Right ventricle myocardium superior (tissue), 1 donor: ENCODE results near the gene EXOC3L4. TPM values are rescaled to one million over a fixed set of nuclear protein-coding genes. Genes with fewer than 3 reads are reported as not detected.
A peak's percentile ranks its signal among the peaks of the same experiment; 100 is the strongest.

ENCODE experiments used
- ATAC-seq: fragments of 200-7000 bp; cut with Tn5 transposase; one replicate; pipeline ENCODE4 v1.9.1; 2020; ENCODE audit warnings: mild to moderate bottlenecking; ENCODE audit not compliant: poor library complexity
- DNase-seq: peaks from one replicate; pipeline ENCODE4 v3.0.0-alpha.2; 2020
- intact Hi-C: fragments of 100-400 bp; cut with DNase I; formaldehyde crosslinking; loops from one replicate; pipeline ENCODE4 v1.11.2; 2022
- total RNA-seq: library from RNA; stranded (reverse); fragmentation: NEBNext Ultra II Directional; extraction: Animal tissue kit (Norgen Biotek cat#: 25700); gene quantifications from one replicate; pipeline ENCODE4 v1.2.1, GENCODE V29; 2021
- donor health status: DM: no; HTN: yes; CAD: no; lungs with severe emphysema.

EXOC3L4 gene
- total RNA-seq, 1 donor from 2014 or later = 0.38 TPM

GRCh38 chr14:103087343-103087835 is 7.1 kb upstream of the EXOC3L4 start:
- intact Hi-C loops = no loop called here
- DNase-seq (peak; percentile 17), ATAC-seq (no peak)

- DNase-seq (peak; percentile 11), ATAC-seq (no peak)
- intact Hi-C loops = no loop called here
These were observed 5.6 kb upstream of the EXOC3L4 start for GRCh38 chr14:103088921-103089320.

GRCh38 chr14:103089386-103090335 is 4.9 kb upstream of the EXOC3L4 start:
- ATAC-seq (no peak), DNase-seq (no peak)
- intact Hi-C loops = no loop called here

GRCh38 chr14:103090481-103091020 is 4.0 kb upstream of the EXOC3L4 start:
- no peak for DNase-seq

GRCh38 chr14:103091041-103091882 is 3.3 kb upstream of the EXOC3L4 start:
- intact Hi-C loops = no loop called here
- DNase-seq = peak; percentile 78

More at GRCh38 chr14:103090481-103091020, 4.0 kb upstream of the EXOC3L4 start:
- intact Hi-C loops = no loop called here
- ATAC-seq = no peak

GRCh38 chr14:103091883-103092222 is 2.7 kb upstream of the EXOC3L4 start:
- intact Hi-C loops = no loop called here
- DNase-seq = no peak
- no peak for ATAC-seq

More at GRCh38 chr14:103091041-103091882, 3.3 kb upstream of the EXOC3L4 start:
- peak; percentile 79 for ATAC-seq

- ATAC-seq (no peak), DNase-seq (no peak)
- intact Hi-C loops = no loop called here
These were observed 594 bp upstream of the EXOC3L4 start for GRCh38 chr14:103093856-103094405.

- DNase-seq (no peak), ATAC-seq (no peak)
- intact Hi-C loops = no loop called here
These were observed 769 bp downstream of the EXOC3L4 start for GRCh38 chr14:103095210-103095778.

- no peak for DNase-seq
- ATAC-seq = no peak
- intact Hi-C loops = no loop called here
These were observed 1.9 kb downstream of the EXOC3L4 start for GRCh38 chr14:103096387-103096786.

GRCh38 chr14:103097244-103097993 is 2.9 kb downstream of the EXOC3L4 start:
- intact Hi-C loops = no loop called here
- no peak for ATAC-seq
- no peak for DNase-seq

GRCh38 chr14:103097994-103098957 is 3.8 kb downstream of the EXOC3L4 start:
- ATAC-seq (no peak), DNase-seq (no peak)

GRCh38 chr14:103099081-103099732 is 4.7 kb downstream of the EXOC3L4 start:
- DNase-seq (no peak), ATAC-seq (no peak)
- intact Hi-C loops = no loop called here

More at GRCh38 chr14:103097994-103098957, 3.8 kb downstream of the EXOC3L4 start:
- intact Hi-C loops = no loop called here

GRCh38 chr14:103099733-103100280 is 5.3 kb downstream of the EXOC3L4 start:
- DNase-seq (no peak), ATAC-seq (no peak)
- intact Hi-C loops = loop anchor here (5.0 kb wide), 1 partner anchor 87 kb away; no protein-coding TSS in a partner anchor

- no peak for DNase-seq
- intact Hi-C loops = loop anchor here (5.0 kb wide), 1 partner anchor 87 kb away; no protein-coding TSS in a partner anchor
- ATAC-seq = no peak
These were observed 6.0 kb downstream of the EXOC3L4 start for GRCh38 chr14:103100281-103101121.
